GM10847 (cell line): ENCODE results near the gene UBXN10.

Experiments used
- POLR2A ChIP-seq: IDR thresholded peaks from 2 replicates; pipeline ENCODE4 v1.6.1; 2011; ENCODE audit not compliant: insufficient read length; ENCODE audit errors: extremely low read depth

Gene UBXN10, protein sequence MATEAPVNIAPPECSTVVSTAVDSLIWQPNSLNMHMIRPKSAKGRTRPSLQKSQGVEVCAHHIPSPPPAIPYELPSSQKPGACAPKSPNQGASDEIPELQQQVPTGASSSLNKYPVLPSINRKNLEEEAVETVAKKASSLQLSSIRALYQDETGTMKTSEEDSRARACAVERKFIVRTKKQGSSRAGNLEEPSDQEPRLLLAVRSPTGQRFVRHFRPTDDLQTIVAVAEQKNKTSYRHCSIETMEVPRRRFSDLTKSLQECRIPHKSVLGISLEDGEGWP

DNA sequence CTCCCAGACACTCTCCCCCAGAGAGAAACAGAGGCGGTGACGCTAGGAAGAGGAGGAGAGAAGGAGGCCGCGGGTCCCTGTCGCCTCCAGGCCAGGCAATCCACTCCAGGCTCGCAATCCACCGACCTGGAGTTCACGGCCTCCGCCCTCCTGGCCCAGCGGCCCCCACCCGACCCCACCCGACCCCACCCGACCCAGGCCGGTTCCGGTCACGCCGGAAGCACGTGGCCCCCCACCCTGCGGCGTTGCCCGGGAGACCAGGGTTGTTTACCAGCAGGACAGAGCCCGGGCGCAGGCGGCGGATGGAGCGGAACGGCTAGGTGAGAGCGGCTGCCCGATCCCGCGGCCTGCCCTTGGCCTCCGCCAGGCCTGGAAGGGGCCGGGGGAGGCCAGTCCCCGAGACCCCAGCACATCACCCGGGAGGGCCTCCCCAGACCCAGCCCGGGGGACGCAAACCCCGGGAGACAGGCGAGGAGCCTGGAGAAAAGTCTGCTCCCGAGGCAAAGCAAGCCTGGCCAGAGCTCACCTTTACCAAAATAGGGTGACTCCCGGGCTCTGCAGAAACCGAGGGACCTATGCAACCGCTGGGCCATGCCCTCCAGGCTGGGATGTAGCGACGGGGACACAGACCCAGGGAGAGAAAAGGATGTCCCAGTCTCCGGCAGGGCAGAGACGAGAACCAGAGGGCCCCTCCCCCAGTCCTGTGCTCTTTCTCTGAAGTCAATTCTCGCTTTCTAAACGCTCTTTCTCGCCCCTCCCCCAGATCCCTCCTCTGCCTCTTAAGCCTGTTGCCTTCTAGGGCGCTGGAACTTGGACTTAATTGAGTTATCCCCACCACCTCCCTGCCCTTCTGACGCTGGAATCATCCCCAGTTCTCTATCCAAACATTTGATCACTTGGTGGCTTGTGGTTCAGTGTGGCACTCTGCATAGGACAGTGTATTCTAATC is at the start of gene UBXN10, which contains the start of gene PLA2G2C:
Gene UBXN10, plus strand, starts transcription at position 263 of the 949 bp plus-strand sequence. CDS start 4,466 bp downstream, outside the sequence.
Gene PLA2G2C, minus strand, starts transcription at position 685 of the 949 bp plus-strand sequence. CDS start 9,155 bp downstream, outside the sequence.
- no peak for TF ChIP-seq POLR2A

DNA sequence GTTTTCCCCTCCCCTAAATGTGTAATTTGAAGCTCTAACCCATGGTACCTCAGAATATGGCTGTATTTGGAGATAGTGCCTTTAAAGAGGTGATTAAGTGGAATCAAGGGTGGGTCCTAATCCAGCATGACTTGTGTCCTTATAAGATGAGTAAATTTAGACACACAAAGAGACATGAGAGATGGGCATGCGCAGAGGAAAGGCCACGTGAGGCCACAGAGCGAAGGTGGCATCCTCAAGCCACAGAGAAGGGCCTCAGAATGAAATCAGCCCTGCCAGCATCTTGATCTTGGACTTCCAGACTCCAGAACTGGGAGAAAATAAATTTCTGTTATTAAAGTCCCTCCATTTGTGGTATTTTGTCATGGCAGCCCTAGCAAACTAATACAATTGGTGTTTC is 49.6 kb upstream of the UBXN10 start:
- TF ChIP-seq POLR2A, result no peak

DNA sequence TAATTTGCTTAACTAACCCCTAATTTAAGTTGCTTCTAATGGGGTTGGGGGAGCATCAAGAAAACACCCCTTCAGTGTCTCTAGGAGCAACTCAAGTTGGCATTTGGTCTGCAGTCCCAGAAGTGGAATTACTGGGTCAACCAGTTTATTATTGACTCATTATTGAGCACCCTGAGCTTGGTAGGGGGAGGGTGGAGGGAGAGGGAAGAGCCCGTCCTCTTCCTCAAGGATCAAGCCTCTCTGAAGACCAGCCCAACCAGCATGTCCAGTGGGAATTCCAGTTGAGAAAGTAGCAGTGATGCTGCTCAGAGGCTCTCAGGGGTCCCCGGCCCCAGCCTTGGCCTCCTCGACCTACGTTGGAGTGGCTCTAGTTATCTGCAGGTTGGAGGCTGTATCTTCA is 48.8 kb upstream of the UBXN10 start:
- TF ChIP-seq POLR2A, result no peak

DNA sequence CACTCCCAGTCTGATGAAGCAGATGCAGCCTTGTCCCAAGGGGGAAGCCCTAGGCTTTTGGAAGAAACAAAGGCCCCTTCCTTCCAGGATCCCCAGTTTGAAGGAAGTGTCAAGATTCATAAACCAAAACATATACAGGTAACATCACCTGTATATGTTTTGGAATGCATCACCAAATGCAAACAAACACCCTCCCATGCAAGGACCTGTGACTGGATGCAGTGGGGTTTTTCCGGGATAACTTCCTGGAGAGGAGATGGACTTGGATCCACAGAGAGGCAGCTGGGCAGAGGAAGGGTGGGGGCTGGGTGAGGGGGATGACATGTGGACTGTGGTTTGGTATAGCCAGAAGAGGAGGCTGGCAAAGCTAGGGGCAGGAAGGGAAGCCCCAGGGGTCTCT is 48.3 kb upstream of the UBXN10 start:
- no peak for TF ChIP-seq POLR2A

DNA sequence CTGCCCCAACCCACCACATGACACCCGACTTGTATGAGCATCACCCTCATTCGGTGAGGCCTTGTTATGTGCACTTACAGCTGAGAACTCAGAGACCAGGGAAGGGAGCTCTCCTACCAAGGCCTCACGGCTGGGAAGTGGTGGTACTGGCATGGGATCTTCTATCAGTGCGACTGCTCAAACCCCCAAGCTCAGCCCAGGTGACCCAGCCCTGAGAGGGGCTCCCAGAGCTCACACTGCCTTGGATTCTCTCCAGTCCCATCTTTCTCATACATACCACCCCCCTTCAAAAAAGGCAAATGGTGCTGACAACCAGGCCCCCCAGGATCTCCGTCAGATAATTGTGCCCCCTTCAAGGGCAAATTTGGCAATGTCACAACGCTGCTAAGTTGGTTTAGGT is 47.5 kb upstream of the UBXN10 start:
- no peak for TF ChIP-seq POLR2A

DNA sequence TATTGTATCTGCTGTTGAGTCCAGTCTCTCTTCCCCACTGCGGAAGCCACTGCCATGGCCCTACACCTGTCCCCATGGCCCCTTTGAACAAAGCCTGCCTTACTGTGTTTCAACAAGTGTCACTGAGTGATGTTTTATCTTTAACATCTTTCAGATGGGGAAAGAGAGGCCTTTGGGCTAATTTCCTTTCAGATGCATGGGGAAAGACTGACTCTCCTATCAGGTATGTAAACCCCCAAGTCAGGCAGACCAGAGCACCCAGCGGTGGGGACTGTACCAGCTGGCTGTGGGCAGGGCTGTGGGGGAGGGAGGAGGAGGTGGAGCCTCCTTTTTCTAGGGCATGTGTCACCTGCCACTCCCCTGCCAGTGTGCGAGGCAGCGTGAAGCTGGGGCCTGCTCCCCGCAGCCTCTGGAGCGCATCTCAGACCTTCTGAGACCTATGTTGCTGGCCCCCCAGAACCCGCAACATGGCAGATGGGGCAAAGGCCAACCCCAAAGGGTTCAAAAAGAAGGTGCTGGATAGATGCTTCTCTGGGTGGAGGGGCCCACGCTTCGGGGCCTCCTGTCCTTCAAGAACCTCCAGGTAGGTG is 46.8 kb upstream of the UBXN10 start, which contains the start of gene PLA2G2F:
Gene PLA2G2F, plus strand, starts transcription at position 363 of the 590 bp plus-strand sequence. Its CDS starts 105 bp downstream, at position 468.
- no peak for TF ChIP-seq POLR2A

DNA sequence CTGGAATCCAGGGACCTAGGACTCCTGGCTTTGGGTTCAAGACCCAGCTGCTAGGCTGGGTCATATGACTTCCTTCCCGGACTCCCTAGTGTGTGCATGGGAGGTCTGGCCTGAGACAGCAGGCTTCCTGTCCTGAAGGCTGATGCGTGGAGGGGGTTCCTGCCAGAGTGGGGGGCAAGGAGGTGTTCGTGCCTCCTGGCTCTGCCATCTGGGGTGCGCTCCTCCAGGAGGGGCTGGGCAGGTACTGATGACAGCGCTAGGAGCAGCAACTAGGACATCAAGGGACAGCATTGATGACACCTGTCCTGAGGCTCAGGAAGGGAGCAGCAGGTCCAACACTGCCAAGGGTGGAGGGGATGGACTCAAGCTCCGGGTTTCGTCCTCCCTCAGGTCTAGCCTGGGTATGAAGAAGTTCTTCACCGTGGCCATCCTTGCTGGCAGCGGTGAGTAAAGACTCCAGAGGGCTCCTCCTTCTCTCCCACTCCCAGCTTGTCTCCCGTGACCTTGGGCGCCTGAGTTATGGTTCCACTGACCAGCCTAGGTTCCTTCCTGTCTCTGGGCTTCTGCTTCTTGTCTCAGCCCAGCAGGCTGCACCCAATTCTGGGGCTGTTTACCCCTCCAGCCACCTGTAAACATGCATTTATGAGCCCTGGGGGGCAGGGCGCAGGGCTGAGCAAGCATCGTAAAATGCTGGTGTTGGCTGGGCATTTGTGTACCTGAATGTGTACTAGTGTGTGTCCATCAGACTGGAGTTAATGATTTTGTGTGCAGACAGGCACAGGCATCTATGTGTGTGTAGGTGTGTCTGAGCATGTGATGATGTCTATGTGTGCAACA is 45.9 kb upstream of the UBXN10 start:
- no peak for TF ChIP-seq POLR2A

DNA sequence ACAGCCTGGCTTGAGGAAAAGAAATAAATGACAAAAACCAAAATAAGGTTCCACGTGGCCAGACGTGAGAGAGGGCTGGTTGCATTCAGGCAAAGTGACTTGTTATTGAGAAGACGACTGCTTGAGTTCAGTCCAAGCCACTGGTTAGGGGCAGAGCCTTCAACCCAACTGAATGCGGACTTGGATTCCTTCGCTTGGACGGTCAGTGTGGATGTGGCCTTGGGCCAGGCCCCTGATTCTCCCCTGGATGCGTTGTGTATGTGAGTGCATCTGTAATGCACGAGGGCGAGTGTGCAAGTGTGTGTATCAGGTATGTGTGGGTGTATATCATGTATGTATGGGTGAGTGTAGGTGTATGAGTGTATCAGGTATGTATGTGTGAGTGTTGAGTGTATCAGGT is 44.9 kb upstream of the UBXN10 start:
- no peak for TF ChIP-seq POLR2A

DNA sequence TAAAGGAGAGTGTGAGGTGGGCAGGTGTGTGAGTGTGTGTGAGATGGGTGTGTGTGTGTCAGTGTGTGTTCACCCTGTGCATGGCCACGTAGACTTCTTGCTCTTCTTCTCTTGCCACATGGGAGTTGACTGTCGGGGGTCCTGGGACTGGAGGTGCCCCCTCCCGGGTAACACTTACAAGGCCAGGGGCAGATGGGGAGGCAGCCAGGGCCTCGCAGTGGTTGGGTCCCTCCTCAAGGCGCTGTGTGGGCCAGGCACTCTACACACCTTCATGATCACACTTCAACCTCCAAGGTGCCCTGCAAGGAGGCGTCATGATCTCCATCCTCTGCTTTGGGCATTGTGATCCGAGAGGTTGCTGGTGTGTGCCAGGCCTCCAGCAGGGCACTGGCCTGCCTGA is 44.4 kb upstream of the UBXN10 start:
- TF ChIP-seq POLR2A, result no peak

DNA sequence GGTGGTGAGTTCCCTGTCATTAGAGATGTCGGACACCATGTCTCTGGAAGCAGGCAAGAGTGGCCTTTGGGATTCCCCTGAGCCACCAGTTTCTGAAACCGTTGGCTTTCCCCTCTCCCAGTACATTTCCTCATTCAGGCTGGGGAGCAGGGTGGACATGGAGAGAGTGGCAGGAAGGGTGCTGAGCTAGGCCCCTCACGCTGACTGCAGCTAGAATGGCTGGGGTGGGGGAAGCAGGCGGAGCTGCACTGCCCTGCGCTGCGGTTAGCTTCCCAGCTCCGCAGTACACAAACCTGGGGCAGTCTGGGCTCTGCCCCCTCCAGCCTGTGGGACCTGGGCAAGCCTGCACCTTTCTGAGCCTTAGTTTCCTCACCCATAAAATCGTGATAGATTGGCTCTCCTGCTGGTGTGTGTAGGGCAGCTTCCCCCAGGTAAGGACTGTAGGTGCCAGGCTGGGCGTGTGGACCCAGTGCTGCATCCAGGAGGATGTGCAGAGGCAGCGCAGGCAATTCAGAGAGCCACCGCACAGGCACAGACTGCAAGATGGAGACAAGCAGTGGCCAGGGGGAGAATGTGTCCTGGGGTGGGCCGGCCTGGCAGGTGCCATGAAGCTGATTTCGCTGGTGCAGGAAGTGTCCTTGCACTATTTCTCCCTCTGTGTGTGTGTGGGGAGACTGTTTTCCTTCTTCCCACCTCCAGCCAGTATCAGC is 43.7 kb upstream of the UBXN10 start:
- TF ChIP-seq POLR2A, result no peak

DNA sequence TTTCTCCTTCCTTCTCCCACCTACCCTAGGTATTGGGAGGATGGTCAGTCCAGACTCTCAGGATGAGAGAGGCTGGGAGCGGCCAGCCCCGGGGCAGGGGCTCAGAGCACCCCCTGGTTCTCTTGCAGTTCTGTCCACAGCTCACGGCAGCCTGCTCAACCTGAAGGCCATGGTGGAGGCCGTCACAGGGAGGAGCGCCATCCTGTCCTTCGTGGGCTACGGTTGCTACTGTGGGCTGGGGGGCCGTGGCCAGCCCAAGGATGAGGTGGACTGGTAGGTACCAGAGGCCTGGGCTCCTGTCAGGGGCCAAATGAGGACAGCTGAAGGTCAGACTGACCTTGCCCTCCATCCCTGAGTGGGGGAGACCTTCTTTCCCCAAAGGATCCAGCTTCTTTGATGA is 42.6 kb upstream of the UBXN10 start:
- no peak for TF ChIP-seq POLR2A

DNA sequence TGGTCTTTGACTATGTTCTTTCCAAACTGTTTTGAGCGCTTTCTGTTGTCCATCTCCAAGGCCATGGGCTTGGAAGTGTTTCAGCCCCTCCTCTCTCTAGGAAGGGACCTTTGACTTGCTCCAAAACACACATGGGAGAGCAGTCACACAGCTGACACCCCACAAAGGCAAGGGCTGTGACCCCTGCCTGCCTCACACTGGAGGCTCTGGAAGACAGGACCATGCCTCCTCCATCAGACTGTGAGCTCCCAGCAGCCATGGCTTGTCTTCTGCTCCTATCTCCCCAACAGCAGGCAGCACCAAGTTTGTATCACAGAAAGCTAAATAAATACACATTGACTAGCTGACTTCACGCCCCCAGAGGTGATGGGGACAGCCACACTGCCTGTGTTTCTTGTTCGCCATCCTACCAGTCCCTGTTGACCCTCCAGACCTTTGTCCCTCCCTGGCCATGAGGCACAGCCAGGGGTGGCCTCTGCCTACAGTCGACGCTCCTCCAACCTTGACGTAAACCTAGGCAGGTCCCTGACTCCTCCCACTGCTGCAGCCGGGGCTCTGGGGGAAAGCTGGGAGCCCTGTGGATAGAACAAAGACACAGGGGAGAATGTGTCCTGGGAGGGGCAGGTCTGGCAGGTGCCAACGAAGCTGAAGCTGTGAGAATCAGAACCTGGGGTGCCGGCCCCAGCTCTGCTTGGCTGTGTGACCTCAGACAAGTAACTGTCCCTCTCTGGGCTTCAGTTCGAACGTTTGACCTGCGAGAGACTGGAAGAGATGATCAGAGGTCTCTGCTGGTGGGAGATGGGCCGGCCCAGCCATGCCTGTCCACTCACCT is 41.9 kb upstream of the UBXN10 start:
- no peak for TF ChIP-seq POLR2A

DNA sequence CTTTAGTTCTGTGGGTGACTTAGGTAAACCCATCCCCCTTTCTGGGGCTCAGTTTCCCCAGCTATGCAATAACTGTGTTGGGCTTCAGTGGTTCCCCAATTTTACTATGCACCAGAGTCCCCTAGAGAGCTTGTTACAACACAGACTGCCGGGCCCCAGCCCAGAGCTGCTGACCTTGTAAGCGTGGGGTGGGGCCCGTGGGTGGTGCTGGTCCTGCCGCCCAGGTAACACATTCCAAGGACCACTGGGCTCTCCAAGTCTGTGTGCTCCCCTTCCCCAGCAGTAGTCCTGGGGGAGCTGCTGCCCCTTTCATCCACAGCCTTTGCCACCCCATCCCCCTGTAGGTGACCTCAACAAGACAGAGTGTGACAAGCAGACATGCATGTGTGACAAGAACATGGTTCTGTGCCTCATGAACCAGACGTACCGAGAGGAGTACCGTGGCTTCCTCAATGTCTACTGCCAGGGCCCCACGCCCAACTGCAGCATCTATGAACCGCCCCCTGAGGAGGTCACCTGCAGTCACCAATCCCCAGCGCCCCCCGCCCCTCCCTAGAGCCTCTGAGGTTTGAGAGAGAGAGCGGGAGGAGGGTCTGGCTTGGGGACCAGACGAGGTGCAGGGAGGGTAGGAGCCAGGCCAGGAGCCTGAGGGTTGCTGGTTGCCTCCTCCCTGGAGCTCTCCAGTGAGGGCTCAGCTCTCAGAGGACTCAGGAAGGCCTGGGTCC is 37.9 kb upstream of the UBXN10 start:
- no peak for TF ChIP-seq POLR2A
